KMS-11 (cell line): ENCODE data around the gene FAM163A.
"Not testable (repeated sequence)": the region's sequence is repeated elsewhere in the genome, so short reads cannot be mapped to it uniquely, and the experiment has no call there.

Source experiments
- H2AFZ ChIP-seq: fragments of 200-600 bp; sonication (generic); 2 replicates; pipeline ENCODE4 v1.6.1; 2016; ENCODE audit warnings: antibody characterized with exemption, mixed run types, low read depth
- H3K27ac ChIP-seq: fragments of 200-600 bp; sonication (generic); 2 replicates; pipeline ENCODE4 v1.6.1; 2016; ENCODE audit warnings: mild to moderate bottlenecking, mixed run types
- H3K27me3 ChIP-seq: fragments of 200-600 bp; sonication (generic); 2 replicates; pipeline ENCODE4 v1.6.1; 2017; ENCODE audit warnings: mild to moderate bottlenecking, low read depth, mixed run types, moderate library complexity; ENCODE audit not compliant: insufficient read depth
- H3K36me3 ChIP-seq: fragments of 200-600 bp; sonication (generic); 2 replicates; pipeline ENCODE4 v1.6.1; 2017; ENCODE audit warnings: mild to moderate bottlenecking, mixed run types; ENCODE audit not compliant: insufficient read depth
- H3K4me1 ChIP-seq: fragments of 200-600 bp; sonication (generic); 2 replicates; pipeline ENCODE4 v1.6.1; 2016; ENCODE audit warnings: mild to moderate bottlenecking, low read depth, mixed run types; ENCODE audit not compliant: poor library complexity, severe bottlenecking
- H3K4me2 ChIP-seq: fragments of 200-600 bp; sonication (generic); 2 replicates; pipeline ENCODE4 v1.7.0; 2016; ENCODE audit warnings: mild to moderate bottlenecking, mixed run types
- H3K4me3 ChIP-seq: fragments of 200-600 bp; sonication (generic); IDR thresholded peaks from 2 replicates; pipeline ENCODE4 v1.6.1; 2017; ENCODE audit warnings: low read depth, low read length, mixed read lengths; ENCODE audit not compliant: insufficient read depth
- H3K79me2 ChIP-seq: fragments of 200-600 bp; sonication (generic); 2 replicates; pipeline ENCODE4 v1.6.1; 2016; ENCODE audit warnings: low read depth, mixed run types; ENCODE audit not compliant: insufficient read depth
- H3K9ac ChIP-seq: fragments of 200-600 bp; sonication (generic); 2 replicates; pipeline ENCODE4 v1.6.1; 2016; ENCODE audit warnings: mild to moderate bottlenecking, mixed run types
- H4K20me1 ChIP-seq: fragments of 200-600 bp; sonication (generic); 2 replicates; pipeline ENCODE4 v1.6.1; 2016; ENCODE audit warnings: mild to moderate bottlenecking, mixed run types; ENCODE audit not compliant: insufficient read depth
- CTCF ChIP-seq: fragments of 200-600 bp; sonication (generic); conservative IDR thresholded peaks from 2 replicates; pipeline ENCODE4 v1.6.1; 2017; ENCODE audit warnings: low read depth, mild to moderate bottlenecking, antibody characterized with exemption, low read length, moderate library complexity, mixed read lengths

FAM163A gene

GRCh38 chr1:179742717-179743678, at the start of gene FAM163A:
FAM163A (plus strand) TSS chr1:179743291; CDS start chr1:179813098, 69,807 bp downstream.
- Histone ChIP-seq H3K27me3 (no peaks in the 10 kb centered on the region), H3K36me3 (no peaks in the 10 kb centered on the region), H4K20me1 (no peaks in the 10 kb centered on the region), H3K4me3 (no peak within 1 kb of the TSS), H3K27ac (no peak within 1 kb of the TSS), H2AFZ (no peak within 1 kb of the TSS), H3K9ac (no peak within 1 kb of the TSS), H3K79me2 (no peaks in the 10 kb centered on the region), H3K4me1 (no peaks in the 10 kb centered on the region), H3K4me2 (no peak within 1 kb of the TSS)
- TF ChIP-seq CTCF = no peak

GRCh38 chr1:179694530-179694929, 48.6 kb upstream of the FAM163A start:
- H3K27me3 ChIP-seq, H4K20me1 ChIP-seq, H3K36me3 ChIP-seq, H3K4me1 ChIP-seq, H3K27ac ChIP-seq, H3K4me3 ChIP-seq, H3K9ac ChIP-seq, H2AFZ ChIP-seq, H3K4me2 ChIP-seq, H3K79me2 ChIP-seq: not testable (repeated sequence)

- Histone ChIP-seq H3K9ac (no peak overlapping the region), H3K4me1 (no peaks in the 10 kb centered on the region), H2AFZ (no peak overlapping the region), H3K4me2 (no peak overlapping the region), H3K79me2 (no peaks in the 10 kb centered on the region), H3K36me3 (no peaks in the 10 kb centered on the region), H3K27me3 (no peaks in the 10 kb centered on the region), H3K27ac (no peak overlapping the region), H3K4me3 (no peak overlapping the region), H4K20me1 (no peaks in the 10 kb centered on the region)
- no peak for TF ChIP-seq CTCF
These were observed 40.0 kb upstream of the FAM163A start for GRCh38 chr1:179702946-179703539.

GRCh38 chr1:179706339-179706941, 36.7 kb upstream of the FAM163A start:
- H3K4me3 ChIP-seq = no peak overlapping the region
- no peaks in the 10 kb centered on the region for H3K27me3 ChIP-seq
- no peaks in the 10 kb centered on the region for H4K20me1 ChIP-seq
- H2AFZ ChIP-seq = no peak overlapping the region
- no peaks in the 10 kb centered on the region for H3K79me2 ChIP-seq
- H3K27ac ChIP-seq = no peak overlapping the region
- TF ChIP-seq CTCF = peak; percentile 98
- H3K4me2 ChIP-seq = no peak overlapping the region
- H3K4me1 ChIP-seq = no peaks in the 10 kb centered on the region
- no peak overlapping the region for H3K9ac ChIP-seq
- no peaks in the 10 kb centered on the region for H3K36me3 ChIP-seq
